Endothelial cell of umbilical vein (primary cell): ENCODE results near the gene NLGN2.

Experiments
- CTCF ChIP-seq, 2 donors: IDR thresholded peaks; 1 replicate in 1 of 2; 2 replicates in 1 of 2; pipeline ENCODE4 v1.5.1; 2011; ENCODE audit warnings: low read length in 2 of 2, mild to moderate bottlenecking in 2 of 2, moderate library complexity in 2 of 2, control low read depth in 1 of 2, inconsistent platforms in 1 of 2, low read depth in 1 of 2; ENCODE audit not compliant: insufficient read depth in 1 of 2; ENCODE audit errors: extremely low read depth in 1 of 2
- EZH2 ChIP-seq: IDR thresholded peaks from 2 replicates; pipeline ENCODE4 v1.6.1; 2012; ENCODE audit warnings: borderline replicate concordance, low read depth, mild to moderate bottlenecking, moderate library complexity, low read length, inconsistent platforms; ENCODE audit not compliant: severe bottlenecking
- FOS ChIP-seq: IDR thresholded peaks from 2 replicates; pipeline ENCODE4 v1.6.1; 2011; ENCODE audit warnings: mild to moderate bottlenecking, low read length, moderate library complexity, borderline replicate concordance; ENCODE audit not compliant: insufficient read depth
- GATA2 ChIP-seq: IDR thresholded peaks from 2 replicates; pipeline ENCODE4 v1.7.0; 2011; ENCODE audit warnings: low read depth, mild to moderate bottlenecking, moderate library complexity, mixed read lengths, low read length; ENCODE audit not compliant: insufficient read length, insufficient read depth
- JUN ChIP-seq: IDR thresholded peaks from 2 replicates; pipeline ENCODE4 v1.6.1; 2011; ENCODE audit warnings: borderline replicate concordance, low read depth; ENCODE audit not compliant: insufficient read length, insufficient read depth
- MAX ChIP-seq: IDR thresholded peaks from 2 replicates; pipeline ENCODE4 v1.6.1; 2011; ENCODE audit not compliant: insufficient read depth, insufficient read length
- MYC ChIP-seq: IDR thresholded peaks from one replicate; pipeline ENCODE4 v1.6.1; 2011; ENCODE audit warnings: mild to moderate bottlenecking, low read depth, low read length
- POLR2A ChIP-seq: IDR thresholded peaks from 2 replicates; pipeline ENCODE4 v1.6.1; 2012; ENCODE audit warnings: low read depth, mild to moderate bottlenecking, control low read depth, low read length
- POLR2AphosphoS5 ChIP-seq: IDR thresholded peaks from 2 replicates; pipeline ENCODE4 v1.6.1; 2012; ENCODE audit warnings: low read depth, mild to moderate bottlenecking, control low read depth, low read length, moderate library complexity; ENCODE audit not compliant: insufficient read depth

DNA sequence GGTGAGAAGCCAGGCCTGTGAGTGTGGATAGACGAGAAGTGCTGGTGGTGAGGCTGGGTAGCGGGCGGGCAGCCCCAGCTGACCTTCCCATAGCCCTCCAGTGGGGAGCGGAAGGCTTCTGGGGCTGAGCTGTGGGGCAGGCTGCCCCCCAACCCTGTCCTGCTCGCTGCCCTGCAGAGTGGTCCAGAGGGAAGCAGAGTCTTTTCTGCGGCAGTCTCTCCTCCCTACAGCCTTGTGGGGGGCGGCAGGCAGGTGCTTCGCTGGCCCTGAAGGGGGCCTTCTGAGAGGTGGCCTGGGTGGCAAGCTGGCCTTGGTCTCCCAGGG, 3.7 kb downstream of the NLGN2 start:
- TF ChIP-seq CTCF (IDR thresholded peaks at IDR 0.05; ENCODE audit: extremely low read depth in 1 of 2, insufficient read depth in 1 of 2, low read depth in 1 of 2, low read length in 2 of 2) (no peak), JUN (no peak), POLR2AphosphoS5 (no peak), POLR2A (no peak), EZH2 (no peak), MYC (no peak), MAX (no peak), GATA2 (no peak), FOS (no peak)
